ENCODE data around the gene HPX. TPM values are rescaled to one million over a fixed set of nuclear protein-coding genes. Genes with fewer than 3 reads are reported as not detected.

Gene HPX
- total and polyA plus RNA-seq, 2 of the 13 experiments (the other 11 are each of a cell fraction or from before 2014, with no cell fraction given): 9.2 to 57.4 TPM

GRCh38 chr11:6438979-6439571, 1.7 kb downstream of the HPX start (continued):
- TF ChIP-seq, protein P1, sequence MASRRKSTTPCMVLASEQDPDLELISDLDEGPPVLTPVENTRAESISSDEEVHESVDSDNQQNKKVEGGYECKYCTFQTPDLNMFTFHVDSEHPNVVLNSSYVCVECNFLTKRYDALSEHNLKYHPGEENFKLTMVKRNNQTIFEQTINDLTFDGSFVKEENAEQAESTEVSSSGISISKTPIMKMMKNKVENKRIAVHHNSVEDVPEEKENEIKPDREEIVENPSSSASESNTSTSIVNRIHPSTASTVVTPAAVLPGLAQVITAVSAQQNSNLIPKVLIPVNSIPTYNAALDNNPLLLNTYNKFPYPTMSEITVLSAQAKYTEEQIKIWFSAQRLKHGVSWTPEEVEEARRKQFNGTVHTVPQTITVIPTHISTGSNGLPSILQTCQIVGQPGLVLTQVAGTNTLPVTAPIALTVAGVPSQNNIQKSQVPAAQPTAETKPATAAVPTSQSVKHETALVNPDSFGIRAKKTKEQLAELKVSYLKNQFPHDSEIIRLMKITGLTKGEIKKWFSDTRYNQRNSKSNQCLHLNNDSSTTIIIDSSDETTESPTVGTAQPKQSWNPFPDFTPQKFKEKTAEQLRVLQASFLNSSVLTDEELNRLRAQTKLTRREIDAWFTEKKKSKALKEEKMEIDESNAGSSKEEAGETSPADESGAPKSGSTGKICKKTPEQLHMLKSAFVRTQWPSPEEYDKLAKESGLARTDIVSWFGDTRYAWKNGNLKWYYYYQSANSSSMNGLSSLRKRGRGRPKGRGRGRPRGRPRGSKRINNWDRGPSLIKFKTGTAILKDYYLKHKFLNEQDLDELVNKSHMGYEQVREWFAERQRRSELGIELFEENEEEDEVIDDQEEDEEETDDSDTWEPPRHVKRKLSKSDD (CRISPR knock-in tag; IDR thresholded peaks at IDR 0.05; ENCODE audit: low read depth): no peak
- TF ChIP-seq STAG1 (CRISPR knock-in tag; IDR thresholded peaks at IDR 0.05) (peak; percentile 69), HOXA5 (CRISPR knock-in tag; IDR thresholded peaks at IDR 0.05) (no peak), ZNF746 (CRISPR knock-in tag; IDR thresholded peaks at IDR 0.05) (no peak), SMC3 (IDR thresholded peaks at IDR 0.05; ENCODE audit: low read length) (peak; percentile 89), ZNF773 (CRISPR knock-in tag; IDR thresholded peaks at IDR 0.05; ENCODE audit: borderline replicate concordance) (no peak), ZNF33B (CRISPR knock-in tag; IDR thresholded peaks at IDR 0.05) (no peak), MIXL1 (CRISPR knock-in tag; IDR thresholded peaks at IDR 0.05) (0 out of 2 replicates have a peak, but pooled peaks have one; percentile 28), ZNF350 (CRISPR knock-in tag; IDR thresholded peaks at IDR 0.05; ENCODE audit: borderline replicate concordance, low read depth) (no peak), MXD4 (CRISPR knock-in tag; IDR thresholded peaks at IDR 0.05) (0 out of 2 replicates have a peak, but pooled peaks have one; percentile 56), SCMH1 (CRISPR knock-in tag; IDR thresholded peaks at IDR 0.05; ENCODE audit: borderline replicate concordance) (no peak), ELF1 (CRISPR knock-in tag; IDR thresholded peaks at IDR 0.05) (peak; percentile 20; the same call in 1 of the 2 replicates), NONO (IDR thresholded peaks at IDR 0.05) (no peak), NONO (CRISPR knock-in tag; conservative IDR thresholded peaks at IDR 0.05) (peak; percentile 43; the same call in 1 of the 2 replicates), U2AF2 (IDR thresholded peaks at IDR 0.05; ENCODE audit: low read depth, low read length) (no peak), ZNF512 (CRISPR knock-in tag; IDR thresholded peaks at IDR 0.05) (no peak), MXI1 (IDR thresholded peaks at IDR 0.05; ENCODE audit: borderline replicate concordance, low read depth, low read length) (no peak), SMARCC2 (IDR thresholded peaks at IDR 0.05) (no peak), TEAD3 (CRISPR knock-in tag; optimal IDR thresholded peaks at IDR 0.05; ENCODE audit: borderline replicate concordance) (peak; percentile 64), IRF9 (CRISPR knock-in tag; IDR thresholded peaks at IDR 0.05; ENCODE audit: borderline replicate concordance) (no peak), XRCC5 (optimal IDR thresholded peaks at IDR 0.05; ENCODE audit: low read length) (peak; percentile 57), KLF9 (CRISPR knock-in tag; IDR thresholded peaks at IDR 0.05; ENCODE audit: low read depth) (no peak), MNT (IDR thresholded peaks at IDR 0.05) (no peak), ZSCAN21 (CRISPR knock-in tag; IDR thresholded peaks at IDR 0.05; ENCODE audit: borderline replicate concordance) (no peak), HDAC2 (CRISPR knock-in tag; IDR thresholded peaks at IDR 0.05) (peak; percentile 40; the same call in 1 of the 2 replicates), FOXA3 (CRISPR knock-in tag; IDR thresholded peaks at IDR 0.05) (peak; percentile 34; the same call in 1 of the 2 replicates), FOSL2 (CRISPR knock-in tag; IDR thresholded peaks at IDR 0.05) (peak; percentile 33; the same call in 1 of the 2 replicates)

All from HepG2 (cell line).